ENCODE results near the gene MPO.

MPO gene

GRCh38 chr17:58306131-58306951 lies 25.6 kb upstream of the MPO start:
- DNase-seq (ENCODE audit: low read depth in 1 of 2, low spot score in 1 of 2): no peak

- DNase-seq (ENCODE audit: low read depth in 1 of 2, low spot score in 1 of 2): no peak
Observed at GRCh38 chr17:58305626-58306025, 24.9 kb upstream of the MPO start.

DNA sequence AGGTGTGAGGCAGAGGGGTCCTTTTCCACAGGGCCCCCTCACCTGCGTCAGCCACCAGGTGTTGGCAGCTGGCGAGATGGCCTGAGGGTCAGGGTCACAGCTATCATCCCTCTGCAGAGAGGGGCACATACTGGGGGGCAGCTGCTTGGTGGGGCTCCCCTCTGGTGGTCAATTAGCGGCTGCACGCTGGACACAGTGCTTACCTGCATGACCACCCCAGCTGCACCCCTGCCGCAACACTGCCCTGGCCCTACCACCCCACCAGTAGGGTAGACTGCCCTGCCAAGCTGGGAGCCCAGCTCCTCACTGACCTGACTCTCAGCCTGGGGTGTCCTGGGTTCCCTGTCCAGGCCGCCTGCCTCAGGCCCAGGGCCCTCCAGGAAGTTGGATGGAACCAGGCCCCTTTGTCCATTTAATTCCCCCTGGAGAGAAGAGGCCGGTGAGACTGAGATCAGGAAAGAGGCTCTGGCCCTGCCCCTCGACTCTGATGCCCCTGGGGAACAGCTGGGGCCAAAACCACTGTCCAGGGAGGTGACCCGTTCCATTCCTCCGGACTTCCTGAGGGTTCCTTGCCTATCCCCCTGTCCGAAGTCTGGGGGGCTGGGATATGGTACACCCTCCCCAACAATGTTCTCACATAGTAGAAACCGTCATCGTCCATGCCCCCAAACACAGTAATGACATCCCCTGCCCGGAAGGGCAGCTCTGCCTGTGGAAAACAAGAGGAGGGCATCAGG lies 24.2 kb upstream of the MPO start:
- no peak for DNase-seq (ENCODE audit: low read depth in 1 of 2, low spot score in 1 of 2)

DNA sequence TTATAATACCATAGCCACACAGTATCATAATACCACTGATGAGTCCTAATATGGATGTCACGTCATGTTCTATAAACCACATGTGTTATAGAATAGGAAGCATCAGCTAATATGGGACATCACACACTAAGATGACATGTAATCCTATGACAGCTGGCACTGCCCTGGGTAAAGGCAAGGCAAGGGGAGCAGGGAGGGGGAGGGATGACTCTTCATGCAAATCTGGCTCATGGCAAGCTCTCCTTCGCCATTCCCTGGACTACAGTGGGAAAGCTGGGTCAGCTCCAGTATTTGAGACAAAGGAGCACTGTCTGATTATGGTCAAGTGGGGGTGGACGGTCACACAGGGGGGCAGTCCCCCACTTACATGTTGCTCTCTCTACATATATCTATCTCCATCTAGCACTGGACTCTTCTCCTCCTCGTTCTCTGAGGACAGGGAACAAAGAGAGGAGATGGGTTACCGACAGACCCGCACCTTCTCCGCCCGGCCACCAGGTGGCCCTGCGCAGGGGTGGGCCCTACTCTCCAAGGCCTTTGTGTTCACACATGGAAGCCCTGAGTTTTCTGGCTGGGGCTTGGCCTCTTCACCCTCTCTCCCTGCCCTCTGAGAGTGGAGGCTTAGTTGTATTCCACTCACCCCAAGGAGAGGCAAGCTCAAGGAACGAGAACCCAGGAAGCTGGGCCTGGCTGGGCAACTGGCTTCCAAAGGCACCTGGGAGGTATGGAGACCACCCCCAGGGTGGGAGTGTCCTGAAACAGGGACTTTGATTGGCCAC lies 23.4 kb upstream of the MPO start:
- peak; percentile 35 to 47 for DNase-seq (ENCODE audit: low read depth in 1 of 2, low spot score in 1 of 2)

DNA sequence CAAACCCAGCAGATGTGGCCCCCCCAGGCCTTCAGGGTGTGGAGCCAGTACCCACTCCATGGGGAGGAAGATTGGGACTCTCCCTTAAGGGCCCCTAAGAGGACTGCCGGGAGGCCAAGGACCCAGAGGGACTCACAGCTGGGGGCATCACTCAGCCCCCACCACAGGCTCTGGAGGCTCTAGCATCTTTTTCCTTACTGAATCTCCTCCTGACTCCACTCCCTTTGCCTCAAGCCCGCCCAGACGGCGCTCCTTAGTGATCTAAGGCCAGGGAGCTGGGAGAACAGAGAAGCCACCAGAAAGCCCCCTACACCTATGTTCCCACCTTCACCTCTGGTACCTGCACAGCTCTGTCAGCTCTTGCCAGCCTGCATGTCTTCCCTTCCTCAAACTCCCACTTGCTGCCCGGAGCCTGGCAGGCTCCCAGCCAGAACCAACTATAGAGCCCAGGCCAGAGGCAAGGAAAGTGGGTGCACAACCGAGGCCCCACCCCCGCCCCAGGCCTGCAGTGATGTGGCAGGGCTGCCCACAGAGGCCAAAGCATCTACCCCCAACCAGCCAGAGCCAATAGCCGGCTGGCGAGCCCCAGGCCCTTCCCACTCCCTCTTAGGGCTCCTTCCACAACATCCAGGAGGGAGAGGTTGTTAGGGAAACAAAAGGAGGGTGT lies 22.3 kb upstream of the MPO start:
- DNase-seq (ENCODE audit: low read depth in 1 of 2, low spot score in 1 of 2): no peak

DNA sequence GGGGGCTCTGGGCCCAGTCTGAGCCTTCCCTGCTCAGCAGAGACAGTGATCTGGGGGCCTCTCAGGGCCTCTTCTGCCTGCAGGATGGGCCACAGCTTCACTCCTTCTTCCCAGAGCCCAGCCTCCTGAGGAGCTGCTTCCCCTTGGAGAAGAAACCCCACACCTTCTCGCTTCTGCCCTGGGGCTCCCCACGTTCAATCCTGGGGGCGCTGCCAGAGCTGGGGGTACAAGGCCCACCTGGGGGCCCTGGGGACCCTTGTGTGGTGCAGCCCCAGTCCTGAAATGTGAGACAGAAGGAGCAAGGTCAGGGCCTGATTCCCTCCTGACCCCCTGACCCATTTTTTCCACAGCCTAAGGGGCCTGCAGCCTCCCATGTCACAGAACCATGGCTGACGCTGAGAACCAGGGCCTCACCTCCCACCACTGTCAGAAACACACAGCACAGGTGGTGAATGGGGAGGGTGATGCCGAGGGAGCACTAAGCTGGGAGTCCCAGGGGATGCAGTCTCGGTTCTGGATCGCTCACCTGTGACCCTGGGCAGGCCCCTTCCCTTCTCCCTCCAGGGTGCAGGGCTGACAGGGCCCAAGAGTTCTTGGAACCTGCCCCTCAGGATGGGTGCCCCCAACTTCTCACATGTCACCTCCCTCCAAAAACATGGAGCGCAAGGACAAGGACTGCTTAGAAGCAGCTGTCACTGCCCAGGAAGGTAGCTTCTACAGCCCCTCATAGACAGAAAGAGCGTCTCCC lies 21.6 kb upstream of the MPO start:
- no peak for DNase-seq (ENCODE audit: low read depth in 1 of 2, low spot score in 1 of 2)

- DNase-seq (ENCODE audit: low read depth in 1 of 2, low spot score in 1 of 2): no peak
Observed at GRCh38 chr17:58301504-58302150, 20.9 kb upstream of the MPO start.

DNA sequence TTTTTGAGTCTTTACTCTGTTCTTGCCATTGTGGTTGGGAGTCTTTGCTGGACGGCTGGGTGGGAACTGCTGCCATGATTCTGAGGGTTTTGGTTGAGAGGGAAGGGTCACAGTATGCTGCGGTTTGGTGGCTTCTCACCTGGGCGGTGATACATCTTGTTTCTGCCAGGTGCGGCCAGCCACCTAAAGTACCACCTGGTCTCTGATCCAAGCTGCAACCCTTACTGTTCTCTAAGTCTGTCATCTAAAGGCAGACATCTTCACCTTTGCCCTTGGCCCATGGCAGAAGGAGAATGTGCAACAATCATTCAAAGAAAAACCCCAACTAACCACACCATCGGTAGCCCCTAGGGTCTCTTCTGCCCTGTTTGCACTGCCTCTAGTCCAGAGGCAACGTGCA lies 19.6 kb upstream of the MPO start:
- no peak for DNase-seq (ENCODE audit: low read depth in 1 of 2, low spot score in 1 of 2)

GRCh38 chr17:58294034-58294433 lies 13.3 kb upstream of the MPO start:
- DNase-seq (ENCODE audit: low read depth in 1 of 2, low spot score in 1 of 2): no peak

DNA sequence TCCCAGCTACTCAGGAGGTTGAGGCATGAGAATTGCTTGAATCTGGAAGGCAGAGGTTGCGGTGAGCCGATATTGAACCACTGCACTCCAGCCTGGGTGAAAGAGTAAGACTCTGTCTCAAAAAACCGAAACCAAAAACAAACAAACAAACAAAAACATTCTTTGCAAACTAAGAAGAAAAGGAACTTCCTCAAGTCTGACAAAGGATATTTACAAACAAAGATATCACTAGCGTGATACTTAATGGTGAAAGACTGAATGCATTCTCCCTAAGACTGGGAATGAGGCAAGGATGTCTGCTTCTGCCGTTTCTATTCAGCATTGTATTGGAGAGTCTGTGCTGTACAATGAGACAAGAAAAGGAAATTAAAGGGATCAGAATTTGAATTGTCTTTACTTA lies 10.5 kb upstream of the MPO start:
- no peak for DNase-seq (ENCODE audit: low read depth in 1 of 2, low spot score in 1 of 2)

DNA sequence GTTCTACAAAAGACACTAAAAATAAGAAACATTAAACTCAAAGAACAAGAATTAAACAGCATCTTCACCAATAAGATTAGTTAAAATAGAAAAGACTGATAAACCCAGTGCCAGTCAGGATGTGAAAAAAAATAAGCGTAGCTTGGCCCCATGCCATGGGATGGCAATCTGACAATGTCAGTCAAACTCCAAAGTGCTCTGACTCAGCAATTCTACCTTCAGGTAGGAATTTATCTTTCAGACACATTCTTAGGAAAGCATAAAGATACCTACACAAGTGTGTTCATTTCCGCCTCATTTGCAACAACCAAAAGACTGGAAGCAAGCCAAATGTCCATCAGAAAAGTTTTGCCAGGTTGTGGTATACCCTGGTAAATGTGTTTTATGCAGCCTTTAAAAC lies 9.1 kb upstream of the MPO start:
- no peak for DNase-seq (ENCODE audit: low read depth in 1 of 2, low spot score in 1 of 2)

- DNase-seq (ENCODE audit: low read depth in 1 of 2, low spot score in 1 of 2): no peak
Observed at GRCh38 chr17:58285422-58285810, 4.7 kb upstream of the MPO start.

DNA sequence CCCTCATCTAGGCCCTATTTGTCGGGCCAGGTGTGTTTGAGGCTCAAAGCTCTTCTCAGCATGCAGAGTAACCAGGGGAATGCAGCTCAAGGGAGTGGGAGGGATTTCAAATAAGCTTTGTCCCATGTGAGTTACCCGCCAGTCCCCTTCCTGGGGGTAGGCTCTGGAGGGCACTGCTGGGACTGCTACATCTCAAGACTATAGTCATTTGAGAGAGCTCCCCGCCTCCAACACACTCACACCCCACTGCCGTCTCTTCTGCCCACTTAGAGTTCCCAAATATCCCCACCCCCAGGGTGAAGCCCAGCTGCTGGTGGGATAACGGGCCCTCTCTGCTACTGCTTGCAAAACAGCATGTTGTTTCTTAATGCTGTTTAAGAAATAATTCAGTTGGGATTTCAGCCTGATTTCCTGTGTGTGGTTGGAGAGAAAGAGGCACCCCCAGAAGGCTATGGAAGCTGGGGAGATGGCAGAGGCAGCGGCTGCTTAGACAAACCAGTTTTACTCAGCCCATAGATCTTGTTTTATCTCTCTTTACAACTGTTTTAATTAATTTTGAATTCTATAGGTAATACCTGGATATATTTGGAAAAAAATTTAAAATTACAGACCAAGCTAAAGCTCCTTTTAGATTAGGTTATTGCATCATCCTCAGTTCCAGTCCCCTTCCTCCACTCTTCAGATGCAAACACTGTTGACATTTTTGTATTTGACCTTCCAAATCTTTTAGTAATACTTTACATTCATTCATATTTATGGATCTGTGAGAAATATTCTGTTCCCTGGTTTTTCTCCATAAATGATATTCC lies 4.1 kb upstream of the MPO start:
- DNase-seq (ENCODE audit: low read depth in 1 of 2, low spot score in 1 of 2): no peak

DNA sequence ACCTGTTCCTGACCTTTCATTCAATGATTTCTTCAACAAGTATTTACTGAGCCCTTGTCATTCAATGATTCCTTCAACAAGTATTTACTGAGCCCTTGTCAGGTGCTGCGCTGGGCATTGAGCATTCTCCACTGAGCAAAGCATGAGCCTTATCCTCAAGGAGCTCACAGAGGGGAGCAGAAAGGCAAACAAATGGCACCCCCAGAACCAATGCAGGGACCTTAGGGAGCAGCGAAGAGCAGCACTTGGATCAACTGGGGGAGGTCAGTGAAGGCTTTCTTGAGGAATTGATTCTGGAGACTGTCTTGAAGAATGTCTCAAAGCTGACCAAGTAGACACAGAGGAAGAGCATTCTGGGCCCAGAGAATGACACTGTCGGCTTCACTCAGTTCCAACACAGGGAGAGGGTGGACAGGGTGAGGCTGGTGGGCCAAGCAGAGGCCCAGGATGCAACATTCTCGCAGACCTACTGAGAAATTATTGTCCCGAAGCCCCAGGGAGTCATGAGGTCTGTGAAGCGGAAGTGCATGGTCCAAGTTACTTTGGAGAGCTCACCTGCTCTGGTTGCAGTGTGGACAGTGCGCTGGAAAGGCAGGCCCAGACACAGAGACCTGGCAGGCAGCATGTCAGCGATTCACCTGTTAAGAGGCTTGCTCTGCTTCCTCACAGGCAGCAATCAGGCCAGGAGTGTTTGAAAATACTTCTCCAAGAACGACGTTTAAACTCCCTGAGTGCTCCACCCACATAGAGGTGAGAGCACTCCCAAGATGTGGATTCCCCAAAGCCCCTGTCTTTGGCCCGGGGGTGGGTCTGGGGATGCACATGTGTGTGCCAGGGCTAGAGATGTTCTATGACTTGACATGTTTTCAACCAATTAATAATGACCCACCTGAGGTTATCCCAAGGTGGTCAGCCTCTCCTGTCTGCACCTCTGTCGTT lies 3.2 kb upstream of the MPO start:
- DNase-seq (ENCODE audit: low read depth in 1 of 2, low spot score in 1 of 2): no peak

GRCh38 chr17:58282442-58282841 lies 1.7 kb upstream of the MPO start:
- DNase-seq (ENCODE audit: low read depth in 1 of 2, low spot score in 1 of 2): no peak

DNA sequence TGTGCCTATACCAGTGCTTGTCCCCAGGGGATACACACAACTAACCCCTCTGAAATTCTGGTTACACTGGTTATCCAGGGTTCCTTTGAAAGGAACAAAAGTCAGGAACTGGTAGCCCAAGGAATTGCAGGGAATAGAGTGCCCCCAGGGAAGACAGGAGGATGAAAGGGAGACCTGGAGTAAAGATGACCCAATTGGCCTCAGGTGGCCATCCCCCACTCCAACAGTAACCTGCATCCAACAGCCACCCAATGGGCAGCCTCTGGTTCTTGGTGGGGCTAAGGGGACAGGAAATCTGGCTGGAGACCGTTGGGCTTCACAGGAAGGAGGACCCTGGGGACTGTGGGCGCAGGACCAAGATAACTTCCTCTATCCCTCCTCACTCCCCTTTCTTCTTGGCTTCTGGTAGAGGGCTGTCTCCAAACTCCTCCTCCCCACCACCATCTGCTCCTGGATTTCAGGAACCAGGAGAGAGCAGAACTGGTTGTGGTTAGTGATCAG lies 826 bp upstream of the MPO start:
- no peak for DNase-seq (ENCODE audit: low read depth in 1 of 2, low spot score in 1 of 2)

DNA sequence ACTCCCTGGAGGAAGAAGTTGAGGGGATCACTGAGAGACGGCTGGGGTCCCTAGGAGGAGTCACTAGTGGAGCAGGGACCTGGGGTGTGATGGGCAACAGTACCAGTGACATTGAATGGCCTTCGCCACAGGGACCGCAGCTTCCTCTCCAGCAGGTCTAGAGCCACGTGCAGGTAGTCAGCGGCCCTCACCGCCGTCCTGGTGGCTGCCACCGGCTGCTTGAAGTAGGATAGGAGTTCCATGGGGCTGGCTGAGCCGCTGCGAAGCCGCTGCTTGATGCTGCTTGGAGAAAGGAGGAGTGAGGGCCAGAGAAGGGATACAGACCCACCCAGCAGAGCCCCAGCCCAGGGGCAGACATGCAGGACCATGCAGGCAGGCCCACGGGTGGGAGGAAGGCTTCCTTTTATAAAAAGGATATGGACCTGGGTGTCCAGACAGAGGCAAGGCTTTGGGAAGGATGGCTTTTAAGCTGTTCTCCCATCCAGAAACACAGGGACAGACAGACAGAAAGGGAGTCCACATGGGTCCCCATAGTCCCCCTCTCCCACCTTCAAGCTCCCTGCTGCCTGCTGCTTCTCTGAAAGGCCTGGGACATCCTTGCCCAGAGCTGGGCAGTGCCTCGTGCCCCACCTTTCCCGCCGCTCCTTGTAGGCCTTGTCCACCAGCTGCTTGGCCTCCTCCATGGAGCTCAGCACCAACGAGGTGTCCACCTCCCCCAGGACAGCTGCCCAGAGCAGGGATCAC lies 827 bp downstream of the MPO start:
- DNase-seq (ENCODE audit: low read depth in 1 of 2, low spot score in 1 of 2): no peak
